Pons (tissue), 1 donor: ENCODE data around the gene CACNB4.
"Not testable (repeated sequence)": the region's sequence is repeated elsewhere in the genome, so short reads cannot be mapped to it uniquely, and the experiment has no call there.

Source experiments
- DNase-seq: peaks from one replicate; pipeline ENCODE4 v3.0.0-alpha.2; 2016; ENCODE audit warnings: low spot score

The CACNB4 gene

GRCh38 chr2:152019732-152020131 lies 79.1 kb downstream of the CACNB4 start:
- no peak for DNase-seq

GRCh38 chr2:152016181-152017120 lies 82.4 kb downstream of the CACNB4 start:
- no peak for DNase-seq

GRCh38 chr2:152015552-152015951 lies 83.3 kb downstream of the CACNB4 start:
- DNase-seq, result no peak

DNA sequence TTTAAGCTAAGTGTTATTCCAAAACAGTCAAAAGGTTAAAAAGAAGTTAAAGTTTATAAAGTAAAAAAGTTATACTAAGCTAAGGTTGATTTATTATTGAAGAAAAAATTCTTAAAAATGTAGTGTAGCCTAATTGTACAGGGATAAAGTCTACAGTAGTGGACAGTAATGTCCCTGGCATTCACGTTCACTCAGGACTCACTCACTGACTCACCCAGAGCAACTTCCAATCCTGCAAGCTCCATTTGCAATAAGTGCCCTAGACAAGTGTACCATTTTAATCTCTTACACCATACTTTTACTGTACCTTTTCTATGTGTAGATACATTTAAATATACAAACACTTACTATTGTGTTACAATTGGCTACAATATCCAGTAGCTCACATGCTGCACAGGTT lies 86.1 kb downstream of the CACNB4 start:
- DNase-seq, result no peak

DNA sequence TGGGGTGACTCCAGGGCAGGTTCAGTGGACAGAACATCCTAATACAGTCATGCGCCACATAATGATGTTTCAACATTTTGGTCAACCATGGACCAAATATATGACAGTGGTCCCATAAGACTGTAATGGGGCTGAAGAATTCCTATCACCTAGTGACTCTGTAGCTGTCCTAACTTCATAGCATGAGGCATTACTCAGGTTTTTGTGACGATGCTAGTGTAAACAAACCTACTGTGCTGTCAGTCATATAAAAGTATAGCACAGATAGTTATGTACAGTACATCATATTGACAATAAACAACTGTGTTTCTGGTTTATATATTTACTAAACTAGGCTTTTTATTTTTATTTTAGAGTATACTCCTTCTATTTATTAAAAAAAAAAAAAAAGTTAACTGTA lies 87.1 kb downstream of the CACNB4 start:
- no peak for DNase-seq

DNA sequence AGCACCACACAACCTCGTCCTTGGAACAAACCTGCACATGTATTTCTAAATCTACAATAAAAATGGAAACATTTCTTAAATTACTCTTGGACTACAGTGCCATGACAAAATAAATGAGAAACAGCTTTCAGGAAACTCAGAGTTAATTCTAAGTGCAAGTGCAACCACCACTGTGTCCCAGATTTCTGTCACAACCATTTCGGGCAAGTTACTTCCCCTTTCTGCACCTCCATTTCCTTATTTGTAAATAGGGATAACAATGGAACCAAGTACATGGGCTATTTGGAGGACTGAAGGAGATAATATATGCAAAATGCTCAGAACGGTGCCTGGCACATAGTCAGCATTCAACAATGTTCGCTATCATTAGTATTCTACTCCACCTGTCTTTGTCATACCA lies 93.2 kb downstream of the CACNB4 start:
- DNase-seq, result no peak

GRCh38 chr2:152003283-152003682 lies 95.6 kb downstream of the CACNB4 start:
- not testable (repeated sequence) for DNase-seq

DNA sequence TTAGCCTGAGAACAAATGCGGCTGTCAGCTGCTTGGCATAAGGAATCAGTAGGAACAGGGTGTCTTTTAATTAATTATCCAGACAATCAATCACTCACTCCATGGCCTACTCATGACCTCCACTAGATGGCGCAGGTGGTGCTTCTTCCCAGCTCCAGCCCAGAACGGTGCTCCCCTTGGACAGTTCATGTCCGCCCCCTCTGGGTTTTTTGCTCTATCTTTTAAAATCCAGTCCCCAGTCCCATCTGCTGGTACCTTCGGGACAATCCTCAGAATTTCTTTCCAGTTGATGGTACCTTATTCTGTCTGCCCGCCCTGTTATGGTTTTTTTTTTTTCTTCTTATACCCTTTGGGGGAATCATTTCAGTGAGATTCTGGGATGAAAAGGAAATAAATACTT lies 99.8 kb downstream of the CACNB4 start:
- peak; percentile 59 for DNase-seq

- DNase-seq, result no peak
Observed at GRCh38 chr2:151996243-151997003, 102.4 kb downstream of the CACNB4 start.

GRCh38 chr2:151995161-151995557 lies 103.7 kb downstream of the CACNB4 start:
- no peak for DNase-seq

DNA sequence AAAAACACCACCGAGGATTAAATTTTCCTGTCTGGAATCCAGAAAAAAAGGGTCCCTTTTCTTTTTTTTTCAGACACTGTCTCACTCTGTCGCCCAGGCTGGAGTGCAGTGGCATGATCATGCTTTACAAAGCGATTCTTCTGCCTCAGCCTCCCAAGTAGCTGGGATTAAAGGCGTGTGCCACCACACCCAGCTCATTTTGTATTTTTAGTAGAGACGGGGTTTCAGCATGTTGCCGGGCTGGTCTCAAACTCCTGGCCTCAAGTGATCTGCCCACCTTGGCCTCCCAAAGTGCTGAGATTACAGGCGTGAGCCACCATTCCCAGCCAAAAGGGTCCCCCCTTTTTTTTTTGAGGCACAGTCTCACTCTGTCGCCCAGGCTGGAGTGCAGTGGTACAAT lies 104.7 kb downstream of the CACNB4 start:
- not testable (repeated sequence) for DNase-seq

GRCh38 chr2:151991010-151991409 lies 107.8 kb downstream of the CACNB4 start:
- no peak for DNase-seq

- no peak for DNase-seq
Observed at GRCh38 chr2:151989378-151989777, 109.5 kb downstream of the CACNB4 start.

GRCh38 chr2:151987484-151987883 lies 111.4 kb downstream of the CACNB4 start:
- DNase-seq, result no peak

DNA sequence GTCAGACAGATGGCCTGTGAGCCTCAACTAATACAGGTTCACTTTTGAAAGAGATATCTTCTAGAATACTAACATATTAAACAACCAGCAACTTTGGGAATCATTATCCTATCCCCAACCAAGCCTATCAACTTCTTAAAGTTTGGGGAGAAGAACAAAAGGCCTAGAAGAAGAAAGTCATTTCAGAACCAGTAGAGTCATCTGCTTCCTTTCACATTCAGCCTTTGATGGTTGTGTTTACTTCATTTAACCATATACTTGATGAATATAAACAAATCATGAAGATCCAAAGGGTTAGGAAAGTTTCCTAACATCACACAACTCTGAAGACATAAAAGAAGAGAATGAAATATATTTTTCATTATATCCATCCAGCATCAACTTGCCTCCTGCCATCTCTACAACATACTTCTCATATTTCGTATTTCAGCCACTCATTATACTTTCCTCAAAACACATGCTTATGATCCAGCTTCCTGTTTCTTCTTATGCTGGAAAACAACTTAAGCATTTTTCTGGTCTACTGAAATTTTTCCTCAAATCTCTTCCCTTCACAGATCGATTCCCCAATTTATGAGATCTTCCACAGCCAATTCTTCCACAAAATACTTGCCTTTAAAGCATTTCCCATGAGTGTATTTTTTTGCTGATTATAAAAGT lies 114.3 kb downstream of the CACNB4 start:
- no peak for DNase-seq

GRCh38 chr2:151983221-151983620 lies 115.6 kb downstream of the CACNB4 start:
- DNase-seq, result no peak

GRCh38 chr2:151981886-151982285 lies 117.0 kb downstream of the CACNB4 start:
- no peak for DNase-seq

- no peak for DNase-seq
Observed at GRCh38 chr2:151979694-151980093, 119.2 kb downstream of the CACNB4 start.

- DNase-seq, result no peak
Observed at GRCh38 chr2:151978709-151979108, 120.1 kb downstream of the CACNB4 start.

DNA sequence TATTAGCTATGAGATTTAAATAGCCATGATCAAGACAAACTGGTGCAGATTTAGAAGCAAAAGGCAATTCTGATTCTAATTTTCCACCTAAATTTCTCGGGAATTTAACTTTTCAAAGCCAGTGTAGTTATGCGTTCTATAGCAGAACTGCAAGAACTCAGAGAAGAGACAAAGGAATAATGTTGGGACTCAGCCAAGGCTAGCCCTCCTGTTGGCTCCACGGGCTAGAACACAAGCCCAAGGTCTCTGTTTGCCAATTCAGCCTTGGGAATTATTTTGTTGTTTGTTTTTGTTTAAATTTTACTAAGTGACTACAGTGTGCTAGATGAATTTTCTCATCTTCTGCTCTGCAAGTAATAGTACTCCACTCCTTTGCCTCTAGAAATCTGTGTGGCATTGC lies 121.2 kb downstream of the CACNB4 start:
- DNase-seq, result no peak

DNA sequence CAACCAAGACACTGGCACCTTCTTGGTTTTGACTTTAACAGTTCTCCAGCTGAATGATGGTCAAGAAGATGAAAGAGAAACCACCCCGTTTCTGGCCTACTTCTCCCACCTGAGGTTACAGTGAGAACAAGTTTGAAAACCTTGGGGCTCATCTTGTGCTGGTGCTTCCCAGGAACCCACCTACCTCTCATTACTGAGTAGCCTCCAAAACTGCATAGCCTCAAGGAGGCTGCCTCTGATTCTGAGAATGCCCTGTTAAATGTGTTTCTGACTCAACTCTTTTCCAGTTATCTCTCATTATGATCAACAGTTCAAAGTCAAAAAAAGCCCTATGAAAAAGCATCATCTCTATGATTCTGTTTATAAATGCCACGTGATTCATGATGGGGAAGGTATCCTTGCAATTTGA lies 121.9 kb downstream of the CACNB4 start:
- no peak for DNase-seq
